Stimulated activated CD4-positive, alpha-beta T cell treated with anti-CD3 and anti-CD28 coated beads, Interleukin-1b, Interleukin-23, amount 100 ng/mL, for 48 hours (primary cell): ENCODE data around the gene BNC2.

ENCODE experiments used
- DNase-seq: peaks from one replicate; pipeline ENCODE4 v3.0.0-alpha.2; 2020

BNC2 gene

GRCh38 chr9:16750553-16750952, 119.9 kb downstream of the BNC2 start:
- DNase-seq, result no peak

- no peak for DNase-seq
Measured at GRCh38 chr9:16745359-16745758, 125.1 kb downstream of the BNC2 start.

- no peak for DNase-seq
Measured at GRCh38 chr9:16744394-16744793, 126.1 kb downstream of the BNC2 start.

GRCh38 chr9:16743375-16743774, 127.1 kb downstream of the BNC2 start:
- DNase-seq, result no peak

- no peak for DNase-seq
Measured at GRCh38 chr9:16735001-16735400, 135.5 kb downstream of the BNC2 start.

- no peak for DNase-seq
Measured at GRCh38 chr9:16732546-16732945, 137.9 kb downstream of the BNC2 start.

- no peak for DNase-seq
Measured at GRCh38 chr9:16730162-16730561, 140.3 kb downstream of the BNC2 start.

GRCh38 chr9:16729651-16730050, 140.8 kb downstream of the BNC2 start:
- no peak for DNase-seq

GRCh38 chr9:16728137-16728508, 142.3 kb downstream of the BNC2 start:
- DNase-seq, result no peak

GRCh38 chr9:16727452-16728136, 142.9 kb downstream of the BNC2 start:
- no peak for DNase-seq

GRCh38 chr9:16726718-16727451, 143.6 kb downstream of the BNC2 start:
- no peak for DNase-seq

- DNase-seq, result no peak
Measured at GRCh38 chr9:16726029-16726428, 144.4 kb downstream of the BNC2 start.

- no peak for DNase-seq
Measured at GRCh38 chr9:16725066-16725465, 145.4 kb downstream of the BNC2 start.

- no peak for DNase-seq
Measured at GRCh38 chr9:16721972-16722371, 148.5 kb downstream of the BNC2 start.

GRCh38 chr9:16720386-16720785, 150.1 kb downstream of the BNC2 start:
- DNase-seq, result no peak

GRCh38 chr9:16719921-16720320, 150.5 kb downstream of the BNC2 start:
- no peak for DNase-seq

GRCh38 chr9:16718952-16719351, 151.5 kb downstream of the BNC2 start:
- no peak for DNase-seq

- DNase-seq, result no peak
Measured at GRCh38 chr9:16718296-16718695, 152.2 kb downstream of the BNC2 start.

GRCh38 chr9:16716601-16717000, 153.9 kb downstream of the BNC2 start:
- DNase-seq, result no peak

GRCh38 chr9:16715404-16715803, 155.1 kb downstream of the BNC2 start:
- no peak for DNase-seq

GRCh38 chr9:16712787-16713186, 157.7 kb downstream of the BNC2 start:
- DNase-seq, result no peak

- no peak for DNase-seq
Measured at GRCh38 chr9:16710888-16711287, 159.6 kb downstream of the BNC2 start.

- no peak for DNase-seq
Measured at GRCh38 chr9:16709924-16710323, 160.5 kb downstream of the BNC2 start.

- DNase-seq, result no peak
Measured at GRCh38 chr9:16708656-16709435, 161.6 kb downstream of the BNC2 start.
